Measurements from ENCODE around the gene DUS2.
A peak's percentile ranks its signal among the peaks of the same experiment; 100 is the strongest.
"Not testable (repeated sequence)": the region's sequence is repeated elsewhere in the genome, so short reads cannot be mapped to it uniquely, and the experiment has no call there.

Gene DUS2

DNA sequence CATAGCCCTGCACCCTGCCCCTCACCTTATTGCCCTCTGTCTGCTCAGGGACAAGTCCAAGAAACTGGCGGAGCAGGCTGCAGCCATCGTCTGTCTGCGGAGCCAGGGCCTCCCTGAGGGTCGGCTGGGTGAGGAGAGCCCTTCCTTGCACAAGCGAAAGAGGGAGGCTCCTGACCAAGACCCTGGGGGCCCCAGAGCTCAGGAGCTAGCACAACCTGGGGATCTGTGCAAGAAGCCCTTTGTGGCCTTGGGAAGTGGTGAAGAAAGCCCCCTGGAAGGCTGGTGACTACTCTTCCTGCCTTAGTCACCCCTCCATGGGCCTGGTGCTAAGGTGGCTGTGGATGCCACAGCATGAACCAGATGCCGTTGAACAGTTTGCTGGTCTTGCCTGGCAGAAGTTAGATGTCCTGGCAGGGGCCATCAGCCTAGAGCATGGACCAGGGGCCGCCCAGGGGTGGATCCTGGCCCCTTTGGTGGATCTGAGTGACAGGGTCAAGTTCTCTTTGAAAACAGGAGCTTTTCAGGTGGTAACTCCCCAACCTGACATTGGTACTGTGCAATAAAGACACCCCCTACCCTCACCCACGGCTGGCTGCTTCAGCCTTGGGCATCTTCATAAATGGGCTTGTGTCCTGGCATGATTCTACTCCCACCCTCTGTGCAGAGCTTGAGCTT lies 55.8 kb downstream of the DUS2 start:
- DNase-seq: no peak

DNA sequence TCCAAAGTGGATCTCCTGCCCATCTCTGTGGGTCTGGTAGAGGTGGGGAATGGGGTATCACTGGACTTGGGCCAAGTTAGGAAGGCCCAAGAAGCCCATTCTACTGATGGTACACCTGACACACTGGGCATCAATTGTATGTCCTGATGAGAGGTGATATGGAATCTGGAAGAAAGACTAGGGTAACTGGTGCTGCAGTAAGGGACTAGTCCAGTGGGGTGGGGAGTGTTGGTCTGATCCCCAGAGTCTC lies 56.2 kb downstream of the DUS2 start:
- no peak for DNase-seq

DNA sequence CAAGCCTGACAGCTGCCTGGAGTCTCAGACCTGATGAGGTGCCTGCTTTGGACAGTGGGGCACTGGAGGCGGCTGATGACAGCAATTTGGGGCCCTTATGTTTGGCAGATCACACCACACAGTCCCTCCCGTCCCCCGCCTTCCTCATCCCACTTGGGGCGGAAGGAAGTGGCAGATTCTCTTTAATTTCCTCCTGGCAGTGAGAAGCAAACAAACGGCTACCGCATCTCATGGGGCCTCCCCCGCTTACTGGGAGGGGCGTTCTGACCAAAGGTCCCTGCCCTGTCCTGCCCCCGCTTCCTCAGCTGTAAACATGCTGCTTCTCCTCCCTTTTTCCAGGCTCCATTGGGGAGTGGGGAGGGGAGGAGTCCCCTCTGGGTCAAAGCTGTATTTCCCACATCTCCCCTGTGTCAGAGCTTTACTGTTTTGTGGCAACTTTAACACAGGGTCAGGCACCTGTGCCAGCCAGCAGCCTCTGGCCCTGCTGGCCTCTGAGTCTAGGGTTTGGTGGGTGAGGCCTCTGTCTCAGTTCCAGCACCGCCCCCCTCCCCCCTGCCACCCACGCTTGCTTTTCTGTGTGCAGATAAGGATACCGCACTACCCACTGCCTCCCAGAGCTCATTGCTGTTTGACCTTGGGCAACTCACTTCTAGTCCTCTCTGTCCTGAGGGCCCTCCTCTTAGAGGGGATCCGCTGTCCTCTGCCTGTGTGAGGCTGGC lies 56.7 kb downstream of the DUS2 start:
- peak; percentile 98 for DNase-seq

DNA sequence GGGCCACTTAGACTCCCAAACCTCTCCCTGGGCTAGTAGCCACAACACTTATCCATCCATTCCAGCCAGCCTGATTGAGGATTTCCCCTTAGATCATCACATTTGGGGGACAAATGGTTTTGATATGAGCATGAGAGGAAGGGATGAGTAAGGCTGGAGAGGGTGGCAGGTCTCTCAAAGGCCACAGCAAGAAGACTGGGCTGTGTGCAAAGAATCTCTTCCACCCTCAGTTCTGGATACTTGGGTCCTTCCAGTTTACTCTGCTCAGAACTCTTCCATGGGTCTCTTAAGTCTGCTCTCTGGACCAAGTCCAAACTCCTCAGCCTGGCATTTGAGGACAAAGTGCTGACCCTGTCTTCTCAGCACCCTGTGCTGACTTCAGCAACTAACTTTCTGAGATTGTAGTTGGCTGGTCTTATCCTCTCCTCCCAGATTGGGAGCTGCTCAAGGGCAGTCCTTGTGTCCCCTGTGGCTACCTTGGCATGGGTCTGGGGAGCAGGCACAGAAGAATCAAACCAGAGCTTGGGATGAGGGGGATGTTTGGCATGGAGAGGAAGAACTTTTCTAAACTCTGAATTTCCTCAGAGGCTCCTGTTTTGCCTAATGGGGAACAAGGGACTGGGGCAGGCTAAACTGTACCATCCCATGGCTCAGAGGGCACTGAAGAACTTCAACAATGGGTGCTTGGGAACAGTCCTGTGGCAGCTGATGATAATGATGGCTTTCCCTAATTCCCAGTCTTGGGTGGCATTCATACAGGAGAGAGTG lies 59.0 kb downstream of the DUS2 start:
- peak; percentile 42 for DNase-seq

DNA sequence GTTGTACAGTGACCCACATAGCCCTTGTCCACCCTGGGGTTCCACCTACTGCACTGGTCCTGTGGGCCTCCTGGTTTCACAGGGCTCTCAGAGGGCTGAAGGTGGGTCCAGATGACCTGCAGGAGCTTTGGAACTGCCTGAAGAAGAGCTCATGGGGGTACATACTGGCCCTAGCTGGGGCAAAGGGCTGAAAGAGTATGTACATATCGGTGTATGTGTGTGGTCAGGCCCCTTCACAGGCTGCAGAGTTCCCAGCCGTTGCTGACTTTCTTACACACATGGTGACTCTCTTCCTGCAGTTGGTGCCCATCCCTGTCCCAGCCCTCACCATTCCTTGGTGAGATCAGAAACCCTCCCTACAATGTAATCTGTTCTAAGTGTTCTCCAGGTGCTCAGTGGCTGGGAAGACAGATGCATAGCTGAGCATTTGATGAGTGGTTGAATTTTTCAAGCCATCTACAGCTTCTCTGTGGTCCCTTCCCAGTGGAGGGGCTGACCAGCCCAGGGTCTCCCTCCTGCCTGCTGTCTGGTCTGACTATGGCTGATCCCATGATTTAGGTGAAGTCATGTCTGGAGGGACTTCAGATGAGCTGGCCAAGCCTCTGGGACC lies 59.6 kb downstream of the DUS2 start:
- no peak for DNase-seq

DNA sequence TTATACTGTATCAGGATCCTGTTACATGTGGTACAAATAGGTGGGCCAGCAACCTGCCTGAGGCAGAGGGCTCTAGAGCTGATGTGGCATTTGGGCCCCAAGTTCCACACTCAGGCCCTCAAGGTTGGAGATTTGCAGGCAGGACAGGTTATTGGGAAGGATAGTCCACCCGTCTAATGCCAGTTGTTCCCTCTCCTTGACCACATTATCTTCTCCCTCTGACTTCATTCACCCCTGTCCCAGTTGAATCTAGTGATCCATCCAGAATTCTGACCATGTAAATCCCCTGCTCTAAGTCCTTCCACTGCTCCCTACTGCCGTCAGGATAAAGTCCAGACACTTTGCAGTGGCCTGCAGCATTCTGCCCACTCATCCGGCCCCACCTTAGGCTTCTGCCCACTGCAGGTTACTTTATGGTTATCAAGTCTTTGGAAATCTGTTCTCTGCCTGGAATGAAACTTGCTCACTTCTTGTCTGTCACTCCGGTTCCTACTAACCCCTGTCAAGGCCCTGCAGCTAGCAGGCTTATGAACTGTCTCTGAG lies 60.2 kb downstream of the DUS2 start:
- no peak for DNase-seq

DNA sequence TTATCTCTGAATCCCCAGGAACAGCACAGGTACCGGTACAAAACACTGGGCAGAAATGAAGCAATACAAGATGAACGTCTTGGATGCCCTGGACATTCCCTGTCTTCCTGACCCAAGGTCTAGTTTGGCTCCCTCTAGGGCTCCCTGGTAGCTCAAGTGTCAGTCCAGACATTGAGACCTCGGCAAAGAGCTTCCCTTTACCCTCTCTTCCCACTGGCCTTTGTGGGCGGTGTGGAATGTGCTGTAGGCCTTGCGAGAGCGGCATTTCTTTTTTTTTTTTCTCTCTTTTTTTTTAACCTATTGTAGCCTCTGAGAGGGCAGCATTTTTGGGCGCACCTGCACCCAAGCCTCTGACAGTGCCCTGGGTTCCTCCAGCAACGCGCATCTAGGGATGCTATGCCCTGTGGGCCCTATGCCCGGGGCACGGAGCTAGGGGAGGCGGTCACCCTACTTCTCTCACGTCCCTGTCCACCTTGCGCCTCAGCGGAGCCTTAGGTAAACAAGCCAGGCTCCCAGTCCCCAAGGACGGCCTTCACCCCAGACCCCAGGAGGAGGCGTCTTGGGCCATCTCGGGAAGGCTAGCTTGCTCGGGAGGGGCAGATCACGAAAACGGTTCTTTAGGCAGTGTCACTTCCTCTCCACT lies 60.9 kb downstream of the DUS2 start:
- no peak for DNase-seq

DNA sequence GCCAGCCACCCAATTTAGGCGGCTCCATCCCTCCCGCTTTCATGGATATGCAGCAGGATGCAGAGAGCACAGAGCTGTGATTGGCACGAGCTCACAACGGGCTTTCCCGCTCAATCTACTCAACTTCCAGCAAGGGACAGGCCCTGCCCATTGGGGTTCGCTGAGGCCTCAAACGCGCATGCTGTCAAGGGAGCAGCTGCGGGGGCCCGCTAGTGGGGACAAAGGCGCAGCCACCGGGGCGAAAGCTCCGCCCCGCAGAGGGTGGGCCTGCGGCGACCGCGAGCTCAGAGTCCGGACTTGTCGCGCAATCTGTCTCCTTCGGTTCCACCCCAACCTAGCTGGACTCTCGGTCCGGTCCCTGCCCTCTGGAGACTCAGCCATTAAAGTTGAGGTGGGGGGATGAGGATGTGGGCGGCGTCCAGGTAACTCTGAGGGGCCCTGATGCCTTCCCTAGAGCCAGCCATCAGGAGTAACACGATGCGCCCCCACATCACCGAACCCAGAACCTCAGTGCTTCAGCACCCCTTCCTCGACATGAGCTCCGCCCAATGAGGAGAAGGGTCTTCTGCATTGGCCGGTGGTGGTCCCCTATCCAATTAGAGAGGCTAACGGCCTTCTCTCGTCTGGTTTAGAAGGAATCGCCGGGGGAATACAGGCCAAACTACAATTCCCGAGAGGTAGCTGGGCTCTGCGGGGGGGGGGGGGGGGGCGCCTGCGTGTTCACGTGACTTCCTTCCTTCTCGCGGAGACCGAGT lies 61.6 kb downstream of the DUS2 start:
- peak; percentile 88 for DNase-seq

DNA sequence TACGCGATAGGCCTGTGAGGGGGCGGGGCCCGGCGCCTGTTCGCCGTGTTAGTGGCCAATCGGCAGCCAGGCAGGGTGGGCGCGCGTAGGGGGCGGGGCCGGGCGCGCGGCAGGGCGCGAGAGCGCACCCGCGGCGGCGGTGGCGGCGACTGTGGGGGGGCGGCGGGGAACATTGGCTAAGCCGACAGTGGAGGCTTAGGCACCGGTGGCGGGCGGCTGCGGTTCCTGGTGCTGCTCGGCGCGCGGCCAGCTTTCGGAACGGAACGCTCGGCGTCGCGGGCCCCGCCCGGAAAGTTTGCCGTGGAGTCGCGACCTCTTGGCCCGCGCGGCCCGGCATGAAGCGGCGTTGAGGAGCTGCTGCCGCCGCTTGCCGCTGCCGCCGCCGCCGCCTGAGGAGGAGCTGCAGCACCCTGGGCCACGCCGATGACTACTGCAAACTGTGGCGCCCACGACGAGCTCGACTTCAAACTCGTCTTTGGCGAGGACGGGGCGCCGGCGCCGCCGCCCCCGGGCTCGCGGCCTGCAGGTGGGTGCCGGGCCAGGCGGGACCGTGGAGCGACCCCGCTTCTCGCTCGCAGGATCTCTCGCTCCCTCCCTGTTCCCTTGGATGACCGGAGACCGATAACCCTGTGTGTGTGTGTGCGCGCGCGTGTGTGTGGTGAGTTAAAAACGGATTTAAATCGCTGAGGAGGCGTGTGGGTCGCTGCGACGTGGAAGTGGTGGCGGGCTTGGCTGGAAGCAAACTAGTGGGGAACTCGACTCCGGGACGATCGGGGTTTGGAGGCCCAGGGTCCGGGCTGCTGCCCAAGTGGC lies 62.4 kb downstream of the DUS2 start, which contains the start of gene NFATC3:
NFATC3 (plus strand) TSS at position 112 of the 813 bp plus-strand sequence; CDS start at position 424, 312 bp downstream.
- peak; percentile 98 for DNase-seq

DNA sequence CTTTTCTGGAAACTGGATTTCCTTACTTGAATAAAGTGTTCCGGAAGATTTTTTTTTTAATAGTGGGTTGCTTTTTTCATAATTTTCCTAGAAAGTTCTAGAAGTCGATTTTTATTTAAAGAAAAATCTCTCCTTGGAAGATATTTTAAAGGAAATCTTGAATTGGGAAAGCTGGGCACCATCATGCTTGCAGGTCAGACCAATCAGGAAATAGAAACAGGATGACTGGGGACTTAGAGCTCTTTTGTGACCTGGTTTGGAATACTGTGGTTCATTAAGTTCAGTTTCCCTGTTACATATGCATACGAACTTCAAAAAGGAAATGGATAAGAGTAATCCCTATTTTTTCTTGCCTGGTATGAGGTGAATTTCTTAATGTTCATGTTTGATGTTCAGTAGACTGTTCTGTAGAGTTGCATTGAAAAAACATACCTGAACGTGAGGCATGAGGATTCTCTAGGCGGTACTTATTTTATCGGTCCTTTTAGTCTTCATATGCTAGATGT lies 63.3 kb downstream of the DUS2 start:
- DNase-seq: peak; percentile 70

DNA sequence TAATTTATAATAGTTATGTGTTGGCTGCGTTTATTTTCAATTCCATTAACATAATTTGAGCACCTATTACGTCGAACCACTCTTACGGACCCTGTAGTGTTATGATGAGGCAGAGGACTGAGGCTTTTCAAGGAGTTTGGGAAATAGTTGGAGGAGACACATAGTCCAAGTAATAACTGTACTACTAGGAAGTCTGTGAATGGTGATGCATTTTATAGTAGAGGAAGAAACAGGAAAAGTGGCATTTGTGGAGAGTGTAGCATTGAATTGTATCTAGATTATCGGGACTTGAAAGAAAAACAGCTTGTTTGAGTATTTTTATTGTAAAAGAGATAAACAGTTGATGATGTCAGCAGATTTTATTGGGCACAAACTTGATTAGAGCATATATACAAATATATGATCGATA lies 63.8 kb downstream of the DUS2 start:
- no peak for DNase-seq

DNA sequence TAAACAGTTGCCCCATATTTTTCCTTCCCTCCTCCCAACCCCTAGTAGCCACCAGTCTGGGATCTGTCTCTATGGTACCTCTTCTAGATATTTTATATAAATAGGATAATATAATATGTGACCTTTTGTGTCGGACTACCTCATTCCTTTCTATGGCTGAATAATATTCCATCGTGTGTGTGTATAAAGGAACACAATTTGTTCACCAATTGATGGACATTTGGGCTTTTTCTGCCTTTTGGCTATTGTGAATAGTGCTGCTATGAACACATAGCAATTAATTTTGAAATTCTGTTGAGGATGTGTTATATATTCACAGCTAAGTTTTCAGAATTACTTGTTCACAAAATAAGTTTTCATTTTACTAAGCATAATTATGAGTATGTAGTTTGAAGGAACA lies 64.6 kb downstream of the DUS2 start:
- DNase-seq: no peak

DNA sequence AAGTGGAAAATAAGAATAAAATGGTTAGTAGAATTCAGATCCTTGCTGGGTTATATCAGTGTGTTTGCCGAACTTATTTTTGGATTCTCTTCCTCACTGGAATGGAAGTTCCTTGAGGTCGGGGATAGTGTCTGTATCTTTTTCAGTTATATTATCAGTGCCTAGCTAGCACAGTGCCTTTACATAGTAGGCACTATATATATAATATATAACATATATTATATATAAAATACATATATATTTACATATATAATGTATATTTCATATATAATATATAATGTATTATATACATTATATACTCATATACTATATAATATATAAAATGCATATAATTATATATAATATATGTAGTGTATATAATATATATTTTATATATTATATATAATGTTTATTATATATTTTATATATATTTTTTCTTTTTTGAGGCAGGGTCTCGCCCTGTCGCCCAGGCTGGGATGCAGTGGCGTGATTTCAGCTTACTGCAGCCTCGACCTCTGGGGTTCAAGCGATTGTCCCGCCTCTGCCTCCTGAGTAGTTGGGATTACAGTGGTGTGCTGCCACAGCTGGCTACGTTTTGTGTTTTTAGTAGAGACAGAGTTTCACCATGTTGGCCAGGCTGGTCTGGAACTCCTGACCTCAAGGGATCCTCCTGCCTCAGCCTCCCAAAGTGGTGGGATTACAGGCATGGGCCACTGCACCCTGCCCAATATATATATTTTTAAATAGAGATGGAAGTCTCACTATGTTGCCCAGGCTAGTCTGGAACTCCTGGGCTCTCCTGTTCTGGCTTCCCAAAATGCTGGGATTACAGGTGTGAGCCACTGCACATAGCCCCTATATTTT lies 65.3 kb downstream of the DUS2 start:
- DNase-seq: no peak

DNA sequence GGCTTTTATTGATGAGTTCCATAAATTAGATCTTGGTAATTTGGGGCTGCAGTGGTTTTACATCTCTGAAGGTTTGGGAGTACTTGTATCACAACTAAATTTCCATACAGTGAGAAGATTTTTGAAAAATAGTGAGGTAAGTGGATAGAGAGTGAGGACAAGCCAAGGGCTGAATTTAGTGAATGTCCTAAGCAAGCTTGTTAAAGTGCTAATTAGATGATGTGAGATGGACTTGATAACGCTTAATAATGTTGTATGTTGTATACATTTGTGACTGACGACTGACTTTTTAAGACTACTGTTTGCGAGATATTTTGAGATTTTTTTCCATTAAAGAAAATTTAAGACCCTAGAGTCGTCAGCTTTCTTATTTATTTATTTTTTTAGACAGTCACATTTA lies 66.0 kb downstream of the DUS2 start:
- DNase-seq: no peak

DNA sequence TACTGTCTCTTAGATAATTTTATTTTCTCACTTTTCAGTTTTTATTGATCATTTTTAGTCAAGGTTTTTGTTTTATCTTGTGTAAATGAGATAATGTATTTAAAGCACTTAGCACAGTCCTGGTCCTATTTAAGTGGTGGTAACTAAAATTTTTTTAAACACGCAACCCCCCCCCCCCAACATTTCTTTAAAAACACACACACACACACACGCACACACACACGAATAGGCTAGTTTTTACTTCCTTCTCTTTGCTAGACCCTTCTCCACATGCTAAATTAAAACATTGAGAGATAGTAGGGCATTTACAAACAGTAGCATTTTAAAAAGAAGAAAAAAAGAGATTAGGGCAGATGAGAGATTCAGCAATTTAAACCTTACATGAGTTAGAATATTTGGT lies 67.0 kb downstream of the DUS2 start:
- peak; percentile 78 for DNase-seq

DNA sequence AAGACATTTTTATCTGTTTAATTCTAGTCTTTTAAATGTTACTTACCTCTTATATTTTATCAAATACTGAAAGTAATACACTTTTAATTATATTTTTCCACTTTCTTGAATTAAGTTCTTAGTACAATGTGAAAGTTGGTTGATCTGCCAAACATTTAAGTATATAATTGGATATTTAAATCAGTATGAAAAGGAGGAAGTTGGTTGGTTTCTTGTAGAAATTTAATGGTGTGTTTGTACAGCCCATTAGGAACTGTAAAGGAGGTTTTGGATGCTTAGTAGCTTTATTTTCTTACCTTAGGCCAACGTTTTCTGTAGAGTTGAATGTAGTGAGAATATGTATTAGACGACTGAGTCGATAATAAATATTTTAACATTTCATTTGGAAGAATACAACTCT lies 67.4 kb downstream of the DUS2 start:
- peak; percentile 72 for DNase-seq

DNA sequence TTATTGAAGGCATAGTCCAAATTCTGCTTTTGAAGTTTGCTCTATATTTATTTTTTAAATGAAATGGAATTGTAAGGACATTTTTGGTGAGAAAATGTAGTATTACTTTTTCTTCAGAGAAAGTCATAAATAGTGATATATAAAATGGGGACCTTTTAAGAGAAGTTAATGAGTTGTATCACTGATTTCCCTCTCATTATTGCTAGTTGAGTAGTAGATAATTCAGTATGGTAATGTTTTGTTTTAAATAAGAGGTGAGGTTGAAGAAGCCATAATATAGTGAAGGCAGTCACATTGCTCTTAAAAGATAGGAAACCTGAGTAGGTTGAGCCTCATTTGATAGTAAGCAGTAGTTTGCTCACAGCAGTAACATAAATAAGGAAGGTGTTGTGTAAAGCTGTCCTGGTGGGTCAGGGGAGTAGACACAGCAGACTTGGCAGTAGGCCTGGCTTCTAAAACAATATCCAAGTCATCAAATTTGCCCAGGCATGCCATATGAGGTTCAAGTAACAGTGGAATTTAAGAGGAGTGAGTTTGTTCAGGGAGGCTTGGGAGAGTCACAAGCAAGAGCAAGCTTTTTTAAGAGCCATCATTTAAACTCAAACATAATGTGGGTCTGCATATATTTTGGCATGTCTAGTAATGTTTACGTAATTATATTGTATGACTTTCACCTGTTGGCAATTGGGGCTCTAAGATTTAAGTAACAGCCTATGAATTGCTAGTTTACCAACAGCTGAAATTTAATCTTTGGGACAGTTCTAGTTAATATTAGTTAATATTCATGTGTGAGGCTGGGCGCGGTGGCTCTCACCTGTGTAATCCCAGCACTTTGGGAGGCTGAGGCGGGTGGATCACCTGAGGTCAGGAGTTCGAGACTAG lies 68.5 kb downstream of the DUS2 start:
- peak; percentile 56 for DNase-seq

DNA sequence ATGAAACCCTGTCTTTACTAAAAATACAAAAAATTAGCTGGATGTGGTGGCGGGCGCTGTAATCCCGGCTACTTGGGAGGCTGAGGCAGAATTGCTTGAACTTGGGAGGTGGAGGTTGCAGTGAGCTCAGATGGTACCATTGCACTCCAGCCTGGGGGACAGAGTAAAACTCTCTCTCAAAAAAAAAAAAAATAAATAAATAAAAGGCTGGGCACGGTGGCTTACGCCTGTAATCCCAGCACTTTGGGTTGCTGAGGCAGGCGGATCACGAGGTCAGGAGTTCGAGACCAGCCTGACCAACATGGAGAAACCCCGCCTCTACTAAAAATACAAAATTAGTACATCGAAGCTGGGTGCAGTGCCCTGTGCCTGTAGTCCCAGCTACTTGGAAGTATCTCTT lies 69.2 kb downstream of the DUS2 start:
- DNase-seq: not testable (repeated sequence)
